ENCODE data around the gene ERC2.

ERC2 gene

DNA sequence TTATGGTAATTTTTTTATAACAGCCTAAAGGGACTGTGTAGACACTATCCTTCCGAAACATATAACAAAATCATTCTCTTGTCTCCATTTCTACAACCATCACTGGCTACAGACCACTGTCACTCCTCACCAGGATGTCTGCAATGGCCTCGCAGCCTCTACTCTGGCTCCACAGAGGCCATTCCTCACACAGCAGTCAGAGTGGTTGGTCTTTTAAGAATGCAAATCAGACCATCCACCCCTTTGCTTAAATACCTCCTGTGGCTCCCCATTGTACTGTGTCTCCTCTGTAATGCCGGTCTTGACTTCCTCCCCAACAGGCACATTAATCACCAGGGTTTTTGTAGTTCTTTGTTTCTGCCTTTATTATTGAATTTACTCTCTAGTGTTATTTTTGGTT, 344.8 kb downstream of the ERC2 start:
- DNase-seq (ENCODE audit: low read depth, low spot score) = peak; percentile 90

DNA sequence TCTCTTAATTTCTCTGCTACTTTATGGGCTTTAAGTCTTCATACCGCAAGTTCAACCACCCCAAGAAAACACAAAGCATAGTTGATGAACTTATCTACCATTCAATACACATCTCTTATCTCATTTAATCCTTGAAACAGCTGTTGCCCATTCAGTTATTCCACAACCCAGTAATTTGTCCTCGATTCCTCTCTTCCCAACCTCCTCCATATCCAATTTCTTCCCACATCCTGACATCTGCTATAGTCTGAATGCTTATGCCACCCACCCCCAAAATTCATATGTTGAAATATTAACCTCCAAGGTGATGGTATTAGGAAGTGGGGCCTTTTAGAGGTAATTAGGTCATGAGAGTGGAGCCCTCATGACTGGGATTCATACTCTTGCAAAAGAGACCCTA, 345.4 kb downstream of the ERC2 start:
- DNase-seq (ENCODE audit: low read depth, low spot score) = no peak

DNA sequence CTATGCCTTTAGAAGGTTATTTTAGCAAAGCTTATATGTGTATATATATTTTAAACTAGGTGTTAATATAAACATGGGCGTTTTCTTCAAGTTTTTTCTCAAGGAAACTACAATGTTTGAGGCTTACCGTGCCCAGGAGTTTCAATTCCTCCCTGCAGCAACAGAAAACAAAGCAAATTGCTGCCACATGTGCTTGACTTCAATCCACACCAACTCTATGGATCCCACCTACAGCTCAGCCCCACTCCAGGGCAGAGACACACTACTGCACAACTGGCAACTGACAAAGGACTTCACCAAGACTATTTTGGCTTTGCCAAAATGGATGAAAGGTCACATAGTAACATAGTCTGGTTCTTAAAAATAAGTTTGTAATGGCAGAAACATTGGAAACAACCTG, 346.6 kb downstream of the ERC2 start:
- DNase-seq (ENCODE audit: low read depth, low spot score) = no peak

DNA sequence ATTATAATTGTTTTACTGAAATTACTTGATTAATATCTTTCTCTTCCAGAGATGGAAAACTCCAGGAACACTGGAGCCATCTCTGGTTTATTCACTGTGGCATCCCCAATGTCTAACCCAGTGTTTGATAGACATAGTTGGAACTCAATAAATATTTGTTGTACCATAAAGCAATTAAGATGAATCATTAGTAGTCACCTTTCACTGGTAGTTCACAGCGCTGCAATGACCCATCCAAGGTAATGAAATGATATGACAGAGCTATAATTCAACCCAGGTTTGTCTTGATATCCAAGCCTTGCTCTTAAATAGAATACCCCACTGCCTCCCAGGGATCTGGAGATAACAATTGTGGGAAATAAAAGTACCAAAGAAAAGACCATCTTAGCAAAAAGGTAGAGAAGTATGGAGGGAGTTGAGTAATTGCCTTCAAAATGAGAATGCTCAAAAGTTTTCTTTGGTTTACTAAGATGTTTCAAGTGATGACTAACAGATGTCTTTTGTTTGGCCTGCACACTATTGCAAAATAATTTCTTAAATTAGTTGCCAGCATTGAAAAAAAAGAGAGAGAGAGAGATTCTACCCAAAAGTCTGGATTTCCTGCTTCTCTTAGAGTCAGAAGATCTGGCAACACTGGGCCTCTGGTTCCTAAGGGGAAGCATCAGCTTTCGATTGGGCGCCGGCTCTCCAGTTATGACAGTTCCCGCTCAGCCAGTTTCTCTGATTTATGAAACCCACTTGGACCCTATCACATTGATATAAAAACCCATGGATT, 348.5 kb downstream of the ERC2 start:
- DNase-seq (ENCODE audit: low read depth, low spot score) = no peak

DNA sequence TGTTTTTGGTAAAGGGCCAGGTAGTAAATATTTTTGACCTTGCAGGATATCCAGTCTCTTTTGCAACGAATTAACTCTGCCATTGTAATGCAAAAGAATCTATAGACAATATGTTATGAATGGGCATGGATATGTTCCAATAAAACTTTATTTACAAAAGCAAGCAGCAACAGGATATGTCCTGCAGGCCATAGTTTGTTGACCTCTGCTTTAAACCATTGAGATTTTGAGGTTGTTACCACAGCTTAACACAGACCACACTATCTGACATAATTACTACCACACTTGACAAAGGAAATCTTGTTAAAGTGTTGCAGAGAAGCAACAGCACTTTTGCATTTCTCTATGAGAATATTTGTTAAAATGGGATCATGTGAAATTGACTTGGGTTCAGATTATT, 349.3 kb downstream of the ERC2 start:
- DNase-seq (ENCODE audit: low read depth, low spot score) = no peak

DNA sequence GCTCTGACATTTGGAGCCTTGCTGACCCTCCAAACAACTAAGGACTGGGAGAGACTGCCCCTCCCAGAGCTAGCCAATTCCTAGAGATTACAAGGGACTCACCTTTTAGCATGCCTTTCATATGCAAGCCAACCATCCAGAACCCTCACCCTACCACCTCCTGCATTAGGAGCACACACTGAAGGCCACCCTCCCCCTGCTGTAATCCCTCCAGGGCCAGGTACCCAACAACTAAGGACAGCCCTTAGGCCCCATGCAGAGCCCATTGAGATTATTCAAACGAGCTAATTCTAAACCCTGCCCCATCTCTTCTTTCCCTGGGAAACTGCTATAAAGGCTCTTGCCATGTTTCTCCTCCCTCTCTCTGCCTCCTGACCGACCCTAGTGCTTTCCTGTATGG, 352.6 kb downstream of the ERC2 start:
- peak; percentile 98 for DNase-seq (ENCODE audit: low read depth, low spot score)

DNA sequence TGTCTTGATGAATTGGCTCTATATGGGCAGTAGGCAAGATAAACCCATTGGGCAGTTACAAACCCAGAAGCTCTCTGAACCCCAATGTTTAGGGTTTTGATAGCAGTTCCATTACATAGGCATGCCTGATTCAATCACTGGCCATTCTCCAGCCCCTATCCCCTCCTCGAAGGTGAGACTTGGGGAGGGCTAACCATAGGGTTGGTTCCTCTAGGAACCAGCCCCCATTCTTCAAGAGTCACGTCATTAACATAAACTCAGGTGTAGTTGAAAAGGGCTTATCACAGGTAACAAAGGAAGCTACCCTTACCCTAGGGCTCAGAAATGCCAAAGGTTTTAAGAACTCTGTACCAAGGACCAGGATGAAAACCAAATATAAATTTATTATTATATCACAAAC, 353.1 kb downstream of the ERC2 start:
- no peak for DNase-seq (ENCODE audit: low read depth, low spot score)

DNA sequence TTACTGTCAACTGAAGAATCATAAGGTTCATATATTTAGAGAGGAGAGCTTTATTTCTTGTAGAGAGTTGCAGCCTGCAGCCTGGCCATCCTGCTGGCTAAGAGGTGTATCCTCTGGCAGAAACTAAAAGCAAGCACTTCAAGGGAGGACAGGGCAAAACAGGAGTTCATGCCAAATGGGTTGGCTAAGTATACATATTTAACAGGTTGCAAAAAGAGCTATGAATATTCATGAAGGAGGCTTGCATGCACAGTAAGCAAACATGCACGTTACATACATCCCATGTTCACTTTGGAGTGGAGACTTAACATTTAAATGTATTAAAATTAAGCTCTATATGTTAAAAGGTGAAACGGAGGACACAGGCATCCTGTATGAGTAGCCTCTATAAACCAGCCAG, 354.4 kb downstream of the ERC2 start:
- no peak for DNase-seq (ENCODE audit: low read depth, low spot score)

DNA sequence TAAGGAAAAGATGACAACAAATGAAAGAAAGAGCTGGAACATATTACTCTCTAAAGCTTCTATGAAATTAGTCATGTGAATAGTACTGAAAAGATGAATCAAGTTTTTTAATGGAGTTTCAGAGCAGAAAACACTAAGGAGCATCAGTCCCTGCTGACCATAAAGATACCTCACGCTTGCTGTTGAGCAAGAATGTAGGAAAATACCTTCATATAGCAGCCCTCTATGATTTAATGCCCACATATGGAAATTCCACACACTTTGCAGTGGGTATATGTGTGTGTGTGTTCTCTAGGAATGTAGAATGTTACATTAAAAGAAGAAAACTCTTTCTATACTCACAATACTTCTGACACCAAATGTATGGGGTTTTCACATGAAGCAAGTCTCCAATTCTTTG, 355.0 kb downstream of the ERC2 start:
- no peak for DNase-seq (ENCODE audit: low read depth, low spot score)

DNA sequence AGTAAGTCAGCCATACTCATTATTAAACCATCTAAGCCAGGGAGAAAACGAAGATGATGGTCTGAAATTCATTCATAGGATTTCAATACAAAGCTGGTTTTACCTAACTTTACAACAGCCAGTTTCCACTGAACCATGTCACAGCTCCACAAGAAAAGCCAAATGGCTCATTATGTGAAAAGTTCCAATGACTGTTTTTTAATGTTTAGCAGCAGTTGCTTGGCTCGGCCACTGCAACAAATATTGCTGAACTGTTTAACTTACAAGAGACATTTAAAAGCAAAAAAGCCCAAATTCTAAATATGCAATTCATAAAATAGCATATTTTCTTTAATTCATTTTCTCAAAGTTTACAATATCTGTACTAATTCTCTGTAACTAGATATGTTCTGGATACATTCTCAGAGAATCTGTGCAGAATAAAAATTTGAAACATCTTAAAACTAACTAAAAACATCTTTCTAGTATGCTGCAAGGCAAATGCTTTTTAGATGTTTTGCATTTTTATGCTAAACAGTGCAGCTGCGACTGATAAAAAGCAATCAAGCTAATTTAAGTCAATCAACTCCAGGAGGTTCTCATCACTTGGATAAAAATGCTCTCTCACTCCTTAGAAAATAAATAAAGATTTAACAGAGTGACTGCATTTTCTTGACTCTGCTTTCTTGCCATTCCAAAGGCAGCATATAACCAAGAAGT, 356.5 kb downstream of the ERC2 start:
- DNase-seq (ENCODE audit: low read depth, low spot score) = no peak

DNA sequence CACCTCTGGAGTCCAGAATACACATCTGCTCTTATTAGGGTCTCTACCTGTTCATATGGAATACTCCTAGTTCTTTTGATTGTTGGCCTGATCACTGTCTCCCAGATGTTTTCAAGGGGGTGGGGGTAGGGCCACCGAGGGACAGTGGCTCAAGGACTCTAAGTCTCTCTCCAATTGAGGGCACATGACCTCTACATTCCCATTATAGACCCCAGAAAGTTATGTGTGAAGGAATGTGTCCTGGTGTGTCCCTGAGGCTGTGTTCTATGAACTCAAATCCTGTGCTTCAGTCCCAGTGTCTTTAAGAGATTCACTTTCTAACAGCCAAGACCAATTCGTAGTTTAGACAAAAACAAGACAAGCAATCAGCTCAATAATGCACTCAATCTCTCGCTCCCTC, 357.4 kb downstream of the ERC2 start:
- DNase-seq (ENCODE audit: low read depth, low spot score) = no peak

DNA sequence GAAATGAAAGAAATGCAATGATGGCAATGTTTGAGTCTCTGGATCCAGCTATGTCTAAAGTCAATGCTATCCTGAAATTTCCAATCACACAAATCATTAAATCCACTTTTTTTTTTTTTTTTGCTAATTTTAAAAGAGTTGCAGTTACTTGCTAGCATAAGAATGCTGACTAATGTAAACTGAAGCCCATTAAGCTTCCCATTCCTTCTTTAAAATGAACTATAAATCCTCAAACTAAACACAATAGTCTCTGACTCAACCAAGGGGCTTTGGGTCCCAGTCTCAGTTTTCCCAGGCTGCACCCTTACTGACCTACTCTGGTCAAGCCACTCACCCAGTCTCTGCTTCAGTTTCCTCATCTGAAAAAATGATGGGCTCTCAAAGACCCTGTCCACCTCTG, 361.1 kb downstream of the ERC2 start:
- no peak for DNase-seq (ENCODE audit: low read depth, low spot score)

DNA sequence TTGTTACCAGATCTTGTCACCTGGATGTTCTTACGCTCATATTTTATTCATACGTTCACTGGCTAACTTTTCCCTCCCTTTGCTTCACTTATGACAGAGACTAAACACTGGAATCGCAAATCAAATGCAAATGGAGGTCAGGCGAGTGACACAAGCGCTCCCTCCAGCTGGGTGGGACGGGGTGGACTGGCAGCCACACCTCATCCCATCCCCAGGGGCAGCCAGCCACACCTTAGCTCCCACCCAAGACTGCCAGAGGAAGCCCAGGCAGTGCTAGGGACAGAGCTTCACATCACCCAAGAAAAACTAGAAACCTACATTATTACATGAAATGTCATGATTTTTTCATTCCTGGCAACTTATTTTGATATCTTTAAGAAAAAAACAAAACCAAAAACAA, 366.2 kb downstream of the ERC2 start:
- DNase-seq (ENCODE audit: low read depth, low spot score) = no peak

DNA sequence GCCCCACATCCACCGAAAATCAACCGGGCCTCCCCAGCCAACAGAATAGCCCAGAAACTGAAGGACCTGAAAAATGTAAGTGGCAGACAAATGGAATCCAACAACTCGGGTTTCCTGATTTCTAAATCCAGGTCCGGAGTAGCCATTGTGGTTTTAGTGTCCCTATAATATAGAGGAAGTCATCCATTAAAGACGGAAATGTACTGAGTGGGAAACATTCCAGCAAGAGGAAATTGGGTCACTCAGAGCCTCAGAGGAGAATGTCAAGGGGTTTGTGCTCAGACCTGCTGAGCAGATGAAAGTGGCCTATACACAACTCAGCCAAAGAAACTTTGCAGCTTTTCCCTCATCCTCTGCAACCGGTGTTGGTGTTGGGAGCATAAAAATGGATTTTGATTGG, 366.7 kb downstream of the ERC2 start:
- DNase-seq (ENCODE audit: low read depth, low spot score) = no peak

DNA sequence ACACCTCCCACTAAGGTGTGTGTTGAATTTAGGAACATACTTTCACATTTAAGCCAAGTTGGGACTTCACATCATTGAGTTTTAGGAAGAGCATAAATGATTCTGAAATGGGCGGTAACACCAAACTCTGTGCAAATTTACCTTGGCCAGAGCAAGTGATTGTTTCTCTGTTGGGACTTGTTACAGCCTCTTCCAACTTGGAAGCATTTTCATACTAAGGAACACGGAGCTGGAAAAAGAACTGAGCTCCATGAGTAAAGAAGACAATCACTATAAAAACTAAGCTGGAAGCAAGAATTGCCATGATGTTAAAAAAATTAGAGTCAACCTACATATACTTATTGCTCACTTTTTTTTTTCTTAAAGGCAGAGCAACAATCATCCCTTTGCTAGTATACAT, 371.3 kb downstream of the ERC2 start:
- no peak for DNase-seq (ENCODE audit: low read depth, low spot score)

DNA sequence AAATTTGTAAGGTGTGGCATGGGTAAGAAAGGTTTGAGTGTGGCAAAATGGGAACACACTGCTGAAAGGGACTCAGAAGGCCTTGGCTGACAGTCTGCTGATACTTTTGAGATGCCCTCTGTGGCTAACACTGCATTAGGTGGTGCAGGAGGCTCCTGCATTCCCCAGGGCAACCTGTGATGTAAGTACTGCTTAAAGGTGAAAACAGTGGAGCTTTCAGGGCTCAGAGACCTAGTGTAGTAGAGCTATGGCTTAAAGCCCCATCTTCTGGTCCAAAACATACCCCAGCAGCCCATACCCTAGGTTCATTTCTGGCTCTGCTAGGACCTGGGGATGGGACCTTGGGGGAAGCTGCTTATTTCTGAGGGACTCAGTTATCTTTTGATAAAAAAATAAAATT, 374.1 kb downstream of the ERC2 start:
- no peak for DNase-seq (ENCODE audit: low read depth, low spot score)

DNA sequence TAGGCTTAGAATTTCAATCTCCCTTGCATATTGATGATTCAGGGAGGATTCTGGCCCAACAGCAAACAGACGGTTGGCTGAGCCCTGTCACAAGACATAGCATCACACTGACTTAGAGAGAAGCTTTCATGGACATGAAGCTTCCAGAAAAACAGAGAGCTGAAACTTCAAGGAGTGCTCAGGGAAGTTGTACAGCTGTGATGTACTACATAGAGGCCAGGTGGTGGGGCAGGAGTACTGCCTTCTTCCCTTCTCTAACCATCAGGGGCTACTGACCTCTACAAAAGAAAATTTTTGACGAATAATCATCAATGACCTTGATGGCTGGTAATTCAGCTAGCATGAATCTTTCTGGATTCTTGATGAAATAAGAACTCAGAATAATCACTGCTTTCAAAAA, 378.5 kb downstream of the ERC2 start:
- no peak for DNase-seq (ENCODE audit: low read depth, low spot score)

DNA sequence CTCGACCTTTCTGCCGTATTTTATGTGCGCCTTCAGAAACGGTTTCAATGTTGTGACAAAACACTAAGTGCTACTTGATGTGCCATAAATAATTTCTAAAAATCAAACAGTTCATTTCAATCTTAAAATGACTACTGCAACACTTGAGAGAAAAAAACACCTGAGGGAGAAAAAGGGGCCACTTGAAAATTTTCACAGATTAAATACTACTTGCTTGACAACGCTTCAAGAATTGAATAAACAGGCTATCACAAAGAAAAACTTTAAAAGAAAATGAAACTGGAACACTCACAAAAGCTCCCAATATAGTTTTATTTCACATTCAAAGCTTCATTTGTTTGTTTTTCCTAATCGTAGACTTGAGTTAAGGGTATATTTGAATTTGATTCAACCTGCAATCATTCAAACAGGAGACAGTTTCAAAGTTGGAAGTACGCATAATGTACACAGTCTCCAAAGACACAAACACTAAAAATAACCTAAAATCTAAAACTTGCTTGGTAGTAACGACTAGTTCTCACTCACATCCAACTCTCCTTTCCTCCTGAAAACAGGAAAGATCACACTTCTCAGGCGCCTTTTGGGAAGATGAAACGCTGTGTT, 380.7 kb downstream of the ERC2 start:
- no peak for DNase-seq (ENCODE audit: low read depth, low spot score)

DNA sequence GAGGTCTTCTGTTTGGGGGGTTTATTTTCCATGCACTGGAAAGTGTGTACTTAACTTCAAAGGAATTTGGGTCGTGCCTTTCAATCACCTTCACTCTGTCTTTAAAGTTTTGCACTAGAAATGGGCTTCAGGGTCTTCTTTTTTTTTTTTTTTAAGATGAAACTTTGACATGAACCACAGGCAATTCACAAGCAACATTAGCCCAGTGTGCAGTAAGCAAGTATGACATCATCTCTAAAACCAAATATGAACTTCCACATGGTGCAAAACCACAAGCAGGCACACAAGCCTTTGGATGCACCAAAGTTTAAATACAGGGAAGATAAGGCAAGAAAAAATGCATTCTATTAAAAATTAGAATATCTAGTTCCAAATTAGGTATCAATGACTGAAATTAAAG, 381.9 kb downstream of the ERC2 start:
- DNase-seq (ENCODE audit: low read depth, low spot score) = no peak

DNA sequence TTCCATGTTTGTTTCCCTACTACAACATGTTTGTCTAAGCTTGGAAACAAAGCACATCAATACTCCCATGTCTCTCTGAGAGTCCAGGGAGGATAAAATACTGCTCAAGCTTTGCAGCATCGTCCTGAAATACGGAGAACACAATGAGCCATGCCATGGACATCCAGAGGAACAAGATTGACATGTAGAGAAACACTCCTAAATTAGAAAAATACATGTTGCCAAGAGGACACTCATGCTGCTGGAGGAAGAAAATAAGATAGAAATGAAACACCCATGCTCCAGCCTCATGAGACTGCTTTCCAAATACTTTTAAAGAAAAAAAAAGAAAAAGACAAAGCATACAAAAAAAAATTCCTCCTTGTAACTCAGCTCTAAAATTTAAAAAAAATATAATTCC, 387.0 kb downstream of the ERC2 start:
- no peak for DNase-seq (ENCODE audit: low read depth, low spot score)

DNA sequence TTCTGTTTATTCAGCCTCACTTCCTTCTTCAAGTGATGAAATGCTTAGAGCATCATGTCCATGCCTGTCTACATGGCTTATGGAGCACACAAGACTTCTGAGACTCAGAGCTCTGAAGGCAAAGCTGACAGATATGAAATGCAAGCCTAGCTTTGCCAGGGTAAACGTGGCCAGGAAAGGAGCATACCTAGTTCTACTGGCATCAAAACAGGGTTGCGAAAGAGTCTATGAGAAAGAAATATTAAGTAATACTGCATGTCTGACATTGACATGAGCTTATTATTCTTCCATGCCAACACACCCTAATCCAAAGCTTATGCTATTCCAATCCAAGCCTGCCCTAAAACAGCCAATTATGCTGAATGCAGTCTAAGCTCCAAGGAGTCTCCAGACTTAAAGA, 391.5 kb downstream of the ERC2 start:
- no peak for DNase-seq (ENCODE audit: low read depth, low spot score)

DNA sequence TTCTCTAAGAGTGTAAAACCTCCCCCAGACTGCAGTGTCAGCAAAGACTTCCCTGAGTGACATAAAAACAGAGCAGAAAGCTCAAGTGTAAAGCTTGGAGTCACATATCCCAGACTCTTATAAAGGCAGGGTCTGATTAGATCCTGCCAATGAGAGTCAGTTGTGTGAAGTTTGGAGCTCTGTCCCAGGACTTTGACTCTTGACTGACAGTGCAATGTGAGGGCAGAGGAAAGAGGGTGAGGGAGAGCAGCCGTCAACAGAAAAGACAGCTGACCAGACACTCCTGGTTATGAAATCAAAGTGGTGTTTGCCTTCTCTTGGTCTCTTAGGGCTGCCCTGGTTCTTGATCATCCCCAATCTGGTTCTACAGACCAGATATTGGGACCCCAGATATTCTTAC, 393.2 kb downstream of the ERC2 start:
- DNase-seq (ENCODE audit: low read depth, low spot score) = no peak

DNA sequence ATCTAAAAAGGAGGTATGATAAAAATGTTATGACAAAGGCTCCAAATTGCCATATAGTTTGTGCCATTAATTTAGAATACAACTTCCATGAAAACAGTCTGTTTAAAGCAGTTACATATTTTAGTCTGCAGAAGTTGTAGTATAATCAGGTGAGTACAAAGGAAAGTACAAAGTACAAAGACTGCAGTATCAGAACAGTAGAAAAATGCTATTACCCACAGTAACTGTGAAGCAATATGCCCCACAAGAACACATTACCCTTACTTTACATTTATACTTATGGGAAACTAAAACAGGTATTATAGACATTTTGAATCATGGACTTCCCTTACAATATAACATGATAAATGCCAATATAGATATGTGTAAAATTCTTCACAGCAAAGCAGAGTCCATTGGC, 398.5 kb downstream of the ERC2 start:
- DNase-seq (ENCODE audit: low read depth, low spot score) = no peak
